HG02938 (cell line): ENCODE measurements around the gene FANCC.
A peak's percentile ranks its signal among the peaks of the same experiment; 100 is the strongest.
"Not testable (repeated sequence)": the region's sequence is repeated elsewhere in the genome, so short reads cannot be mapped to it uniquely, and the experiment has no call there.

ENCODE experiments used
- ATAC-seq: cut with Tn5 transposase; IDR thresholded peaks from one replicate; pipeline ENCODE4 v1.9.1; 2021; ENCODE audit warnings: mild to moderate bottlenecking, moderate library complexity; ENCODE audit not compliant: unreplicated experiment

The FANCC gene

GRCh38 chr9:95284162-95285080 is 33.1 kb downstream of the FANCC start:
- no peak for ATAC-seq

GRCh38 chr9:95283673-95284072 is 33.8 kb downstream of the FANCC start:
- no peak for ATAC-seq

- ATAC-seq: no peak
Observed at GRCh38 chr9:95282332-95282731, 35.2 kb downstream of the FANCC start.

- no peak for ATAC-seq
Observed at GRCh38 chr9:95280745-95281144, 36.8 kb downstream of the FANCC start.

- ATAC-seq: no peak
Observed at GRCh38 chr9:95277509-95277908, 40.0 kb downstream of the FANCC start.

- ATAC-seq: no peak
Observed at GRCh38 chr9:95276395-95276954, 41.0 kb downstream of the FANCC start.

GRCh38 chr9:95274160-95274559 is 43.3 kb downstream of the FANCC start:
- ATAC-seq: not testable (repeated sequence)

- ATAC-seq: no peak
Observed at GRCh38 chr9:95273369-95274022, 44.0 kb downstream of the FANCC start.

- ATAC-seq: no peak
Observed at GRCh38 chr9:95272830-95273229, 44.7 kb downstream of the FANCC start.

- ATAC-seq: no peak
Observed at GRCh38 chr9:95270790-95271189, 46.7 kb downstream of the FANCC start.

GRCh38 chr9:95269803-95270773 is 47.4 kb downstream of the FANCC start:
- ATAC-seq: not testable (repeated sequence)

GRCh38 chr9:95268681-95269080 is 48.8 kb downstream of the FANCC start:
- ATAC-seq: no peak

GRCh38 chr9:95266649-95267048 is 50.9 kb downstream of the FANCC start:
- peak; percentile 83 for ATAC-seq

- no peak for ATAC-seq
Observed at GRCh38 chr9:95265960-95266359, 51.5 kb downstream of the FANCC start.

GRCh38 chr9:95264954-95265615 is 52.4 kb downstream of the FANCC start:
- no peak for ATAC-seq

GRCh38 chr9:95261890-95262289 is 55.6 kb downstream of the FANCC start:
- no peak for ATAC-seq

GRCh38 chr9:95250462-95251221 is 66.9 kb downstream of the FANCC start:
- ATAC-seq: no peak

- no peak for ATAC-seq
Observed at GRCh38 chr9:95249986-95250385, 67.5 kb downstream of the FANCC start.

GRCh38 chr9:95246547-95246946 is 71.0 kb downstream of the FANCC start:
- ATAC-seq: no peak
